OCI-LY7 (cell line): ENCODE data around the gene TOGARAM1. TPM values are rescaled to one million over a fixed set of nuclear protein-coding genes. Genes with fewer than 3 reads are reported as not detected.

Experiments
- BruUV-seq: library from RNA; stranded (reverse); fragments of 400-500 nt; replicated peaks from 2 replicates; lab custom pipeline; 2021; lab: Mats Ljungman, UMichigan
- CTCF ChIA-PET: fragments of 300-600 bp; sonication (Branson Sonifier 250); formaldehyde crosslinking; loops from one replicate; lab custom pipeline; 2022; ENCODE audit warnings: antibody characterized with exemption; ENCODE audit not compliant: unreplicated experiment; lab: Charles Lee
- POLR2A ChIA-PET: fragments of 300-600 bp; sonication (Branson Sonifier 250); formaldehyde crosslinking; loops from one replicate; lab custom pipeline; 2022; ENCODE audit warnings: antibody characterized with exemption; lab: Charles Lee
- DNase-seq: peaks from one replicate; pipeline ENCODE4 v3.0.0-alpha.2; 2015; ENCODE audit warnings: low spot score
- H2AFZ ChIP-seq: fragments of 200-600 bp; sonication (generic), shearing (Covaris generic); 2 replicates; pipeline ENCODE4 v1.6.1; 2014; ENCODE audit warnings: mild to moderate bottlenecking, antibody characterized with exemption, low read length, moderate library complexity
- H3K27ac ChIP-seq: fragments of 200-600 bp; sonication (generic); 2 replicates; pipeline ENCODE4 v1.5.1; 2014; ENCODE audit warnings: mixed run types, low read depth, mild to moderate bottlenecking, moderate library complexity, low read length, inconsistent platforms; ENCODE audit not compliant: poor library complexity, severe bottlenecking
- H3K36me3 ChIP-seq: fragments of 200-600 bp; sonication (generic); 2 replicates; pipeline ENCODE4 v1.6.1; 2014; ENCODE audit warnings: mild to moderate bottlenecking, antibody characterized with exemption, low read length, moderate library complexity, mixed read lengths; ENCODE audit not compliant: insufficient read depth
- H3K4me1 ChIP-seq: fragments of 200-600 bp; sonication (generic); 2 replicates; pipeline ENCODE4 v1.5.1; 2014; ENCODE audit warnings: mild to moderate bottlenecking, low read length; ENCODE audit not compliant: insufficient read depth, poor library complexity, severe bottlenecking
- H3K4me2 ChIP-seq: fragments of 200-600 bp; sonication (generic); 2 replicates; pipeline ENCODE4 v1.6.1; 2014; ENCODE audit warnings: mild to moderate bottlenecking, low read length
- H3K4me3 ChIP-seq: fragments of 200-600 bp; sonication (generic); 2 replicates; pipeline ENCODE4 v1.5.1; 2014; ENCODE audit warnings: mild to moderate bottlenecking, low read depth, low read length; ENCODE audit not compliant: poor library complexity, severe bottlenecking
- H3K79me2 ChIP-seq: fragments of 200-600 bp; sonication (generic); 2 replicates; pipeline ENCODE4 v1.6.1; 2016; ENCODE audit warnings: low read depth, mild to moderate bottlenecking, low read length, moderate library complexity, mixed read lengths; ENCODE audit not compliant: insufficient read depth
- H3K9me2 ChIP-seq: fragments of 200-600 bp; sonication (generic); 2 replicates; pipeline ENCODE4 v1.6.1; 2016; ENCODE audit warnings: mild to moderate bottlenecking, low read length, mixed read lengths; ENCODE audit not compliant: insufficient read depth
- H3K9me3 ChIP-seq: fragments of 200-600 bp; sonication (generic); 2 replicates; pipeline ENCODE4 v1.6.1; 2014; ENCODE audit warnings: mild to moderate bottlenecking, mixed run types, low read length, mixed read lengths
- H4K20me1 ChIP-seq: fragments of 200-600 bp; sonication (generic); 2 replicates; pipeline ENCODE4 v1.6.1; 2014; ENCODE audit warnings: mild to moderate bottlenecking, antibody characterized with exemption, low read length, moderate library complexity, mixed read lengths; ENCODE audit not compliant: insufficient read depth
- CTCF ChIP-seq: fragments of 200-600 bp; sonication (generic); conservative IDR thresholded peaks from 2 replicates; pipeline ENCODE4 v1.5.1; 2014; ENCODE audit warnings: mild to moderate bottlenecking, antibody characterized with exemption, low read length, moderate library complexity, mixed read lengths
- EZH2phosphoT487 ChIP-seq: fragments of 200-600 bp; sonication (generic); IDR thresholded peaks from 2 replicates; pipeline ENCODE4 v1.6.1; 2018; ENCODE audit warnings: low read depth, borderline replicate concordance, mild to moderate bottlenecking, mixed run types, antibody characterized with exemption, low read length, moderate library complexity, mixed read lengths
- intact Hi-C: fragments of 100-400 bp; cut with micrococcal nuclease; formaldehyde crosslinking; loops from one replicate; pipeline ENCODE4 v1.10.0; 2022; ENCODE audit not compliant: unreplicated experiment
- total RNA-seq, 2 experiments: library from RNA; depleted of rRNA in 1 of 2; stranded (reverse); fragments of >200 nt in 1 of 2; shearing (Covaris generic) in 1 of 2; gene quantifications; 2 replicates each; pipeline ENCODE4 v1.2.3, GENCODE V29; 2014 to 2022

TOGARAM1 gene
- total RNA-seq, 2 experiments from 2014 or later, result 11.4 to 11.6 TPM

GRCh38 chr14:44968714-44969113 is 6.7 kb downstream of the TOGARAM1 start:
- no peak for TF ChIP-seq EZH2phosphoT487
- TF ChIP-seq CTCF, result no peak
- Histone ChIP-seq H3K4me2 (peak overlapping the region; percentile 53), H3K4me1 (peaks cover 13% of the 10 kb centered on the region), H3K4me3 (peak overlapping the region; percentile 33), H3K9me2 (no peaks in the 10 kb centered on the region), H3K79me2 (peaks cover 100% of the 10 kb centered on the region), H3K27ac (no peak overlapping the region), H2AFZ (no peak overlapping the region), H3K9me3 (peaks cover 10% of the 10 kb centered on the region), H3K36me3 (peaks cover 36% of the 10 kb centered on the region), H4K20me1 (peaks cover 16% of the 10 kb centered on the region; the same call in 1 of the 2 replicates)
- intact Hi-C loops, result no loop called here
- ChIA-PET CTCF (no interaction called here), POLR2A (interaction anchor here (0.7 to 0.9 kb wide), 3 partner anchors 11 to 228 kb away, joined by 3 to 4 read pairs (median 3); no protein-coding TSS in a partner anchor)
- DNase-seq, result no peak
- no TSS peak for BruUV-seq

GRCh38 chr14:44970907-44971306 is 8.9 kb downstream of the TOGARAM1 start:
- peaks cover 8% of the 10 kb centered on the region; the same call in 1 of the 2 replicates for H4K20me1 ChIP-seq
- H3K36me3 ChIP-seq, result peaks cover 36% of the 10 kb centered on the region
- ChIA-PET CTCF (no interaction called here), POLR2A (no interaction called here)
- H3K27ac ChIP-seq, result no peak overlapping the region
- no peak overlapping the region for H3K4me3 ChIP-seq
- TF ChIP-seq EZH2phosphoT487, result no peak
- TF ChIP-seq CTCF, result no peak
- no peak for DNase-seq
- H3K4me1 ChIP-seq, result peaks cover 13% of the 10 kb centered on the region
- H3K9me2 ChIP-seq, result no peaks in the 10 kb centered on the region
- intact Hi-C loops, result no loop called here
- no TSS peak for BruUV-seq
- H3K79me2 ChIP-seq, result peaks cover 100% of the 10 kb centered on the region
- no peak overlapping the region for H2AFZ ChIP-seq
- no peak overlapping the region for H3K4me2 ChIP-seq
- H3K9me3 ChIP-seq, result peaks cover 10% of the 10 kb centered on the region

- Histone ChIP-seq H3K4me2 (no peak overlapping the region), H3K27ac (no peak overlapping the region), H3K79me2 (peaks cover 100% of the 10 kb centered on the region), H3K9me3 (peaks cover 10% of the 10 kb centered on the region), H3K36me3 (peaks cover 41% of the 10 kb centered on the region), H3K4me3 (no peak overlapping the region), H4K20me1 (peaks cover 8% of the 10 kb centered on the region; the same call in 1 of the 2 replicates), H2AFZ (no peak overlapping the region), H3K4me1 (peaks cover 13% of the 10 kb centered on the region), H3K9me2 (no peaks in the 10 kb centered on the region)
- intact Hi-C loops, result no loop called here
- BruUV-seq, result no TSS peak
- no peak for TF ChIP-seq EZH2phosphoT487
- no peak for TF ChIP-seq CTCF
- POLR2A ChIA-PET, result no interaction called here
- no peak for DNase-seq
- CTCF ChIA-PET, result no interaction called here
Observed at GRCh38 chr14:44971459-44971858, 9.5 kb downstream of the TOGARAM1 start.
